ENCODE data around the gene ANKS3. TPM values are rescaled to one million over a fixed set of nuclear protein-coding genes. Genes with fewer than 3 reads are reported as not detected.
A peak's percentile ranks its signal among the peaks of the same experiment; 100 is the strongest.

Gene ANKS3, protein sequence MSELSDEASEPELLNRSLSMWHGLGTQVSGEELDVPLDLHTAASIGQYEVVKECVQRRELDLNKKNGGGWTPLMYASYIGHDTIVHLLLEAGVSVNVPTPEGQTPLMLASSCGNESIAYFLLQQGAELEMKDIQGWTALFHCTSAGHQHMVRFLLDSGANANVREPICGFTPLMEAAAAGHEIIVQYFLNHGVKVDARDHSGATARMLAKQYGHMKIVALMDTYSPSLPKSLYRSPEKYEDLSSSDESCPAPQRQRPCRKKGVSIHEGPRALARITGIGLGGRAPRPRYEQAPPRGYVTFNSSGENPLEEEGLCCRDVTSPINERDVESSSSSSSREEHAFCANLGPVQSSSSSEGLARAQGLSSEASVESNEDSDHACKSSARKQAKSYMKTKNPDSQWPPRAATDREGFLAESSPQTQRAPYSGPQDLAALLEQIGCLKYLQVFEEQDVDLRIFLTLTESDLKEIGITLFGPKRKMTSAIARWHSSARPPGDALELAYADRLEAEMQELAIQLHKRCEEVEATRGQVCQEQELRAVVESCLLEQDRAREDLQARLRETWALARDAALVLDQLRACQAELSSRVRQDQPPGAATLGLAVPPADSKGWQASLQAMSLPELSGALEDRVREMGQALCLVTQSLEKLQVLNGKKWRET
- total RNA-seq (10 to 100 TPM in 5 of 6 donors, 1 to 10 TPM in 1; 8.7 to 20.4 (median 11.7) TPM), polyA plus RNA-seq (10 to 100 TPM; 56.8 to 69.1 TPM)

GRCh38 chr16:4734063-4734729 is at the start of gene ANKS3, which contains the start of gene DNAAF8:
ANKS3 (minus strand) TSS chr16:4734271; CDS start chr16:4730149, 4,122 bp downstream.
DNAAF8 (plus strand) TSS chr16:4734537; CDS start chr16:4736515, 1,978 bp downstream.
- intact Hi-C loops (cut with DNase I), result no loop called here
- Histone ChIP-seq H3K27ac (peak within 1 kb of the TSS; percentile 67 to 90 (median 82)), H3K27me3 (no peaks in the 10 kb centered on the region), H3K9me3 (no peaks in the 10 kb centered on the region), H3K4me3 (peak within 1 kb of the TSS; percentile 68 to 95 (median 84)), H3K36me3 (peaks cover 0 to 5% (median 0%) of the 10 kb centered on the region in 3 donors), H3K4me1 (peaks cover 0 to 3% (median 0%) of the 10 kb centered on the region in 3 donors)
- ATAC-seq (peak; percentile 93 to 97 (median 94)), DNase-seq (peak; percentile 92 to 98 (median 96)), FAIRE-seq (no peak)
- WGBS, 2 donors, result 0% methylated on average over 41 to 70 of the region's 70 CpGs
- TF ChIP-seq, protein P1, sequence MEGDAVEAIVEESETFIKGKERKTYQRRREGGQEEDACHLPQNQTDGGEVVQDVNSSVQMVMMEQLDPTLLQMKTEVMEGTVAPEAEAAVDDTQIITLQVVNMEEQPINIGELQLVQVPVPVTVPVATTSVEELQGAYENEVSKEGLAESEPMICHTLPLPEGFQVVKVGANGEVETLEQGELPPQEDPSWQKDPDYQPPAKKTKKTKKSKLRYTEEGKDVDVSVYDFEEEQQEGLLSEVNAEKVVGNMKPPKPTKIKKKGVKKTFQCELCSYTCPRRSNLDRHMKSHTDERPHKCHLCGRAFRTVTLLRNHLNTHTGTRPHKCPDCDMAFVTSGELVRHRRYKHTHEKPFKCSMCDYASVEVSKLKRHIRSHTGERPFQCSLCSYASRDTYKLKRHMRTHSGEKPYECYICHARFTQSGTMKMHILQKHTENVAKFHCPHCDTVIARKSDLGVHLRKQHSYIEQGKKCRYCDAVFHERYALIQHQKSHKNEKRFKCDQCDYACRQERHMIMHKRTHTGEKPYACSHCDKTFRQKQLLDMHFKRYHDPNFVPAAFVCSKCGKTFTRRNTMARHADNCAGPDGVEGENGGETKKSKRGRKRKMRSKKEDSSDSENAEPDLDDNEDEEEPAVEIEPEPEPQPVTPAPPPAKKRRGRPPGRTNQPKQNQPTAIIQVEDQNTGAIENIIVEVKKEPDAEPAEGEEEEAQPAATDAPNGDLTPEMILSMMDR (IDR thresholded peaks at IDR 0.05), result no peak

GRCh38 chr16:4783251-4783950 is 49.3 kb upstream of the ANKS3 start:
- intact Hi-C loops (cut with DNase I), result no loop called here
- DNase-seq (peak in 1 of 6 donors; percentile 63), ATAC-seq (no peak), FAIRE-seq (no peak)
- H3K27me3 ChIP-seq, result no peaks in the 10 kb centered on the region
- peaks cover 2 to 4% (median 3%) of the 10 kb centered on the region in 3 donors for H3K4me1 ChIP-seq
- TF ChIP-seq, protein P1 (IDR thresholded peaks at IDR 0.05), result no peak
- H3K4me3 ChIP-seq, result no peak overlapping the region
- 85 to 86% methylated on average over 23 to 25 of the region's 25 CpGs for WGBS, 2 donors
- H3K9me3 ChIP-seq, result no peaks in the 10 kb centered on the region
- H3K36me3 ChIP-seq, result no peaks in the 10 kb centered on the region
- H3K27ac ChIP-seq, result no peak overlapping the region

DNA sequence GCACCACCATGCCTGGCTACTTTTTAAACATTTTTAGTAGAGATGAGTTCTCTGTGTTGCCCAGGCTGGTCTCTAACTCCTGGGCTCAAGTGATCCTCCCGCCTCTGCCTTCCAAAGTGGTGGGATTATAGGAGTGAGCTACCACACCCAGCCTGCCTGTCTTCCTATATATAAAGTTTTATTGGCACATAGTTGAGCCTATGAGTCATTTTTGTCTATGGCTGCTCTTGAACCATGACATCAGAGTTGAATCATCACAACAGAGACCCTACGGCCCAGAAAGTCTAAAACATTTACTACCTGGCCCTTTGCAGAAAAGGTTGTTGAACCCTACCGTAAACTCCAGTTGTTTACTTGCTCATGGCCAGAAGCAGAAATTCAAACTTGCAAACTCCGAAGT is 46.2 kb upstream of the ANKS3 start:
- ATAC-seq, result no peak
- TF ChIP-seq, protein P1 (IDR thresholded peaks at IDR 0.05), result no peak
- Histone ChIP-seq H3K4me1 (no peaks in the 10 kb centered on the region), H3K4me3 (no peak overlapping the region), H3K27me3 (no peaks in the 10 kb centered on the region), H3K27ac (no peak overlapping the region), H3K36me3 (no peaks in the 10 kb centered on the region), H3K9me3 (no peaks in the 10 kb centered on the region)
- DNase-seq, result no peak
- whole genome bisulfite sequencing, 2 donors, result 84 to 95% methylated on average over 4 of the region's 4 CpGs
- no peak for FAIRE-seq
- intact Hi-C loops (cut with DNase I), result no loop called here

DNA sequence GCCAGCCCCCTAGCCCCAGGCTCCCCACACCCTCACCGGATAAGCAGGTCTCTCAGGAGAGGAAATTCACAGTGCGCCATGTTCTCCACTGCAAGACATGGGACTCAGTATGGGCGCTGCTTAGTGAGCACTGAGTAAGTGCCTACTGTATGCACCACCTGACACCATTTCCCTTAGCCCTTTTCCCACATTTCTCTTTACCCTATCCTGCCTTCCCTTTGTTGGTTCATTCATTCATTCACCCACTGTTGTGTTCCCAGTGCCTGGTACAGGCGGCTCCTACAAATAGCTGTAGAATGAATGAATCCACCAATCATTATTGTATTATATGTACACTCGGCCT is 44.0 kb upstream of the ANKS3 start:
- Histone ChIP-seq H3K9me3 (no peaks in the 10 kb centered on the region), H3K27ac (no peak overlapping the region), H3K27me3 (no peaks in the 10 kb centered on the region), H3K4me1 (no peaks in the 10 kb centered on the region), H3K36me3 (no peaks in the 10 kb centered on the region), H3K4me3 (no peak overlapping the region)
- intact Hi-C loops (cut with DNase I), result no loop called here
- ATAC-seq, result no peak
- no peak for FAIRE-seq
- TF ChIP-seq, protein P1 (IDR thresholded peaks at IDR 0.05), result no peak
- 75 to 82% methylated on average over 5 of the region's 5 CpGs for WGBS, 2 donors
- no peak for DNase-seq
